Glutamatergic neuron (in vitro differentiated cells): ENCODE data around the gene VPS33B. TPM values are rescaled to one million over a fixed set of nuclear protein-coding genes. Genes with fewer than 3 reads are reported as not detected.

Experiments
- DNase-seq: peaks from one replicate; pipeline ENCODE4 v3.0.0; 2022
- H3K27ac Mint-ChIP-seq: one replicate; pipeline ENCODE4 v1.8.0; 2020; ENCODE audit warnings: mild to moderate bottlenecking, mixed read lengths, inconsistent platforms; ENCODE audit not compliant: unreplicated experiment
- H3K27me3 Mint-ChIP-seq: one replicate; pipeline ENCODE4 v1.8.0; 2020; ENCODE audit warnings: mild to moderate bottlenecking, moderate library complexity, mixed read lengths, inconsistent platforms; ENCODE audit not compliant: unreplicated experiment
- H3K36me3 Mint-ChIP-seq: one replicate; pipeline ENCODE4 v1.8.0; 2020; ENCODE audit warnings: mild to moderate bottlenecking, mixed read lengths, inconsistent platforms; ENCODE audit not compliant: unreplicated experiment
- H3K4me1 Mint-ChIP-seq: one replicate; pipeline ENCODE4 v1.8.0; 2020; ENCODE audit warnings: mild to moderate bottlenecking, low read depth, mixed read lengths, inconsistent platforms; ENCODE audit not compliant: unreplicated experiment
- H3K4me3 Mint-ChIP-seq: one replicate; pipeline ENCODE4 v1.8.0; 2020; ENCODE audit warnings: mild to moderate bottlenecking, mixed read lengths, inconsistent platforms; ENCODE audit not compliant: unreplicated experiment
- H3K9me3 Mint-ChIP-seq: one replicate; pipeline ENCODE4 v1.8.0; 2020; ENCODE audit warnings: mild to moderate bottlenecking, moderate library complexity, mixed read lengths, inconsistent platforms; ENCODE audit not compliant: unreplicated experiment
- CTCF ChIP-seq: fragments of 200-600 bp; sonication (generic); IDR thresholded peaks from one replicate; pipeline ENCODE4 v1.5.0; 2021; ENCODE audit not compliant: partially characterized antibody, unreplicated experiment
- long read RNA-seq: library from polyadenylated mRNA; unstranded; transcript quantifications from one replicate; pipeline ENCODE4 v2.0.0, GENCODE V29; 2020; ENCODE audit not compliant: unreplicated experiment
- total RNA-seq: library from RNA; stranded (reverse); fragmentation: NEBNext Ultra II Directional; extraction: Animal tissue kit (Norgen Biotek cat#: 25700); gene quantifications from one replicate; pipeline ENCODE4 v1.2.1, GENCODE V29; 2021; ENCODE audit not compliant: unreplicated experiment

Gene VPS33B
- 31.7 TPM for total RNA-seq
- long read RNA-seq, transcript VPS33B-201 (23 exons, 2,767 nt) = major isoform, 11 of 14 reads
- long read RNA-seq, partial matches to known transcripts = 0 of 14 reads
- long read RNA-seq, other reads (novel, unspliced or antisense) = 3 of 14 reads

GRCh38 chr15:91022075-91022831 is at the start of gene VPS33B:
Gene VPS33B (minus strand): TSS chr15:91022594. CDS start chr15:91022249, 345 bp downstream.
- no peak for TF ChIP-seq CTCF
- peaks cover 11% of the 10 kb centered on the region for H3K4me1 Mint-ChIP-seq
- H3K27ac Mint-ChIP-seq = peak within 1 kb of the TSS; percentile 91
- peak within 1 kb of the TSS; percentile 96 for H3K4me3 Mint-ChIP-seq
- peak; percentile 87 for DNase-seq
- no peaks in the 10 kb centered on the region for H3K36me3 Mint-ChIP-seq
- H3K27me3 Mint-ChIP-seq = peaks cover 3% of the 10 kb centered on the region
- peaks cover 3% of the 10 kb centered on the region for H3K9me3 Mint-ChIP-seq

- H3K4me3 Mint-ChIP-seq = no peak overlapping the region
- no peak overlapping the region for H3K27ac Mint-ChIP-seq
- H3K4me1 Mint-ChIP-seq = peaks cover 26% of the 10 kb centered on the region
- H3K27me3 Mint-ChIP-seq = peaks cover 9% of the 10 kb centered on the region
- H3K36me3 Mint-ChIP-seq = no peaks in the 10 kb centered on the region
- no peak for DNase-seq
- TF ChIP-seq CTCF = no peak
- H3K9me3 Mint-ChIP-seq = peaks cover 10% of the 10 kb centered on the region
Observed at GRCh38 chr15:91072161-91072560, 49.8 kb upstream of the VPS33B start.

- no peak overlapping the region for H3K4me3 Mint-ChIP-seq
- no peak for DNase-seq
- H3K9me3 Mint-ChIP-seq = peaks cover 7% of the 10 kb centered on the region
- H3K27ac Mint-ChIP-seq = no peak overlapping the region
- no peaks in the 10 kb centered on the region for H3K36me3 Mint-ChIP-seq
- H3K27me3 Mint-ChIP-seq = peaks cover 7% of the 10 kb centered on the region
- no peak for TF ChIP-seq CTCF
- H3K4me1 Mint-ChIP-seq = peaks cover 18% of the 10 kb centered on the region
Observed at GRCh38 chr15:91070872-91071271, 48.5 kb upstream of the VPS33B start.

GRCh38 chr15:91068966-91069365 is 46.6 kb upstream of the VPS33B start:
- Mint-ChIP-seq H3K4me3 (no peak overlapping the region), H3K27me3 (no peaks in the 10 kb centered on the region)
- TF ChIP-seq CTCF = no peak

GRCh38 chr15:91068436-91068835 is 46.0 kb upstream of the VPS33B start:
- peaks cover 2% of the 10 kb centered on the region for H3K27me3 Mint-ChIP-seq
- peaks cover 5% of the 10 kb centered on the region for H3K4me1 Mint-ChIP-seq
- H3K4me3 Mint-ChIP-seq = no peak overlapping the region
- TF ChIP-seq CTCF = no peak
- no peak for DNase-seq
- H3K9me3 Mint-ChIP-seq = peaks cover 3% of the 10 kb centered on the region
- H3K36me3 Mint-ChIP-seq = no peaks in the 10 kb centered on the region
- H3K27ac Mint-ChIP-seq = no peak overlapping the region

More at GRCh38 chr15:91068966-91069365, 46.6 kb upstream of the VPS33B start:
- peaks cover 5% of the 10 kb centered on the region for H3K4me1 Mint-ChIP-seq
- H3K27ac Mint-ChIP-seq = no peak overlapping the region
- no peaks in the 10 kb centered on the region for H3K36me3 Mint-ChIP-seq
- peaks cover 3% of the 10 kb centered on the region for H3K9me3 Mint-ChIP-seq
- DNase-seq = no peak
